Measurements from ENCODE around the gene GALNT9. TPM values are rescaled to one million over a fixed set of nuclear protein-coding genes. Genes with fewer than 3 reads are reported as not detected.

GALNT9 gene
- total RNA-seq, 1 donor from 2014 or later, result not detected

DNA sequence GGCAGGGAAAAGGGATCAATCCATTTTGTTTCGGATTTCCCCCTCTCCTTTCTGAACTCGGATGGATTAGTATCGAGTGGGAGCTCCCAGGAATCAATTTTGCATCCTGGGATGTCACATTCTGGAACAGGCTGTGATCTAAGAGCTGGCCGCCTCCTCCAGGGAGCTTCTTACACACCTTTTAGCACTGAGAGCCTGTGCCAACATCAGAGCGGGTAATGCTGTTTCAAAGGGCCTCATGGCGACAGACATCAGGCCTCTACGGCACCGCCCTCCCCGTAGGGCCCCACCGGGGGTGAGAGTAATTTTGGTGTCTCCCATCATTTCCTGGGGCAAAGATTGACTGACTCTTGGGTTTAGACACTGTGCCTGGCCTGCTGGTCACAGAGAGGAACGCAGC, 2.7 kb downstream of the GALNT9 start:
- Histone ChIP-seq H3K36me3 (no peaks in the 10 kb centered on the region), H3K4me2 (no peak overlapping the region), H3K27me3 (peaks cover 91% of the 10 kb centered on the region), H3K79me2 (ENCODE audit: low read depth) (no peaks in the 10 kb centered on the region), H3F3A (ENCODE audit: low read depth) (peaks cover 11% of the 10 kb centered on the region), H2AFZ (replicated peaks) (no peak overlapping the region), H3K27ac (no peak overlapping the region), H3K4me3 (no peak overlapping the region), H3K9me3 (ENCODE audit: low read depth) (no peaks in the 10 kb centered on the region), H4K20me1 (ENCODE audit: low read depth) (peaks cover 31% of the 10 kb centered on the region), H3K9ac (no peak overlapping the region), H3K4me1 (no peaks in the 10 kb centered on the region)
- DNase-seq (ENCODE audit: low spot score), result no peak
- peaks cover 17% of the 10 kb centered on the region for H3K4me1 Mint-ChIP-seq
- no peaks in the 10 kb centered on the region for H3K36me3 Mint-ChIP-seq
- peaks cover 4% of the 10 kb centered on the region for H3K9me3 Mint-ChIP-seq
- no peak for TF ChIP-seq EZH2 (IDR thresholded peaks at IDR 0.05)
- no peak for TF ChIP-seq EZH2phosphoT487 (IDR thresholded peaks at IDR 0.05)
- TF ChIP-seq, protein P1, sequence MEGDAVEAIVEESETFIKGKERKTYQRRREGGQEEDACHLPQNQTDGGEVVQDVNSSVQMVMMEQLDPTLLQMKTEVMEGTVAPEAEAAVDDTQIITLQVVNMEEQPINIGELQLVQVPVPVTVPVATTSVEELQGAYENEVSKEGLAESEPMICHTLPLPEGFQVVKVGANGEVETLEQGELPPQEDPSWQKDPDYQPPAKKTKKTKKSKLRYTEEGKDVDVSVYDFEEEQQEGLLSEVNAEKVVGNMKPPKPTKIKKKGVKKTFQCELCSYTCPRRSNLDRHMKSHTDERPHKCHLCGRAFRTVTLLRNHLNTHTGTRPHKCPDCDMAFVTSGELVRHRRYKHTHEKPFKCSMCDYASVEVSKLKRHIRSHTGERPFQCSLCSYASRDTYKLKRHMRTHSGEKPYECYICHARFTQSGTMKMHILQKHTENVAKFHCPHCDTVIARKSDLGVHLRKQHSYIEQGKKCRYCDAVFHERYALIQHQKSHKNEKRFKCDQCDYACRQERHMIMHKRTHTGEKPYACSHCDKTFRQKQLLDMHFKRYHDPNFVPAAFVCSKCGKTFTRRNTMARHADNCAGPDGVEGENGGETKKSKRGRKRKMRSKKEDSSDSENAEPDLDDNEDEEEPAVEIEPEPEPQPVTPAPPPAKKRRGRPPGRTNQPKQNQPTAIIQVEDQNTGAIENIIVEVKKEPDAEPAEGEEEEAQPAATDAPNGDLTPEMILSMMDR (IDR thresholded peaks at IDR 0.05), result no peak
- no peak overlapping the region for H3K4me3 Mint-ChIP-seq
- no peak overlapping the region for H3K27ac Mint-ChIP-seq
- H3K27me3 Mint-ChIP-seq (ENCODE audit: insufficient read depth, low read depth), result peaks cover 39% of the 10 kb centered on the region

DNA sequence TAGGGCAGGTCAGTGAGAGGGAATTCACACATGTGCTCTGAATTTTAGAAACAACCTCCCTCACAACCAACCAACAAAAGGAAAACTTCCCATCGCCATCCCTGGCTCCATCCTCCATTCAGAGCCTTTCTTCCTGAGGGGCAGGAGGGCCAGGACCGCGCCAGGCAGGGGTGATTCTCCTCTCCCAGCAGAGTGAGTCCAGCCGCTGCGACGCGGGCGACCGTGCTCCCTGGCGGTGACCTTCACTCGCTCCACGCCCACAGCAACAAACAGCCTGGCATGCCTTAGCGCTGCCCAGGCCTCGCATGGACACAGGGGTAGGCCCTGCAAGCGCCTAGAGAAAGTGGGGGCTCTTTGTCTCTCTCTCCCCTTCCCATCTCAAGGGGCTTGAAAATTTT, 3.7 kb downstream of the GALNT9 start:
- no peaks in the 10 kb centered on the region for H3K79me2 ChIP-seq (ENCODE audit: low read depth)
- no peaks in the 10 kb centered on the region for H3K4me1 ChIP-seq
- H4K20me1 ChIP-seq (ENCODE audit: low read depth), result peaks cover 31% of the 10 kb centered on the region
- Mint-ChIP-seq H3K4me3 (no peak overlapping the region), H3K27ac (no peak overlapping the region), H3K36me3 (no peaks in the 10 kb centered on the region), H3K9me3 (peaks cover 4% of the 10 kb centered on the region), H3K27me3 (ENCODE audit: insufficient read depth, low read depth) (peaks cover 38% of the 10 kb centered on the region), H3K4me1 (peaks cover 16% of the 10 kb centered on the region)
- no peak for DNase-seq (ENCODE audit: low spot score)
- H3K27ac ChIP-seq, result no peak overlapping the region
- H3K9ac ChIP-seq, result no peak overlapping the region
- no peak overlapping the region for H2AFZ ChIP-seq (replicated peaks)
- H3K4me3 ChIP-seq, result no peak overlapping the region
- peaks cover 6% of the 10 kb centered on the region for H3F3A ChIP-seq (ENCODE audit: low read depth)
- H3K4me2 ChIP-seq, result no peak overlapping the region
- TF ChIP-seq EZH2 (IDR thresholded peaks at IDR 0.05) (no peak), EZH2phosphoT487 (IDR thresholded peaks at IDR 0.05) (no peak)
- TF ChIP-seq, protein P1 (IDR thresholded peaks at IDR 0.05), result no peak
- peaks cover 82% of the 10 kb centered on the region for H3K27me3 ChIP-seq
- no peaks in the 10 kb centered on the region for H3K36me3 ChIP-seq
- no peaks in the 10 kb centered on the region for H3K9me3 ChIP-seq (ENCODE audit: low read depth)

DNA sequence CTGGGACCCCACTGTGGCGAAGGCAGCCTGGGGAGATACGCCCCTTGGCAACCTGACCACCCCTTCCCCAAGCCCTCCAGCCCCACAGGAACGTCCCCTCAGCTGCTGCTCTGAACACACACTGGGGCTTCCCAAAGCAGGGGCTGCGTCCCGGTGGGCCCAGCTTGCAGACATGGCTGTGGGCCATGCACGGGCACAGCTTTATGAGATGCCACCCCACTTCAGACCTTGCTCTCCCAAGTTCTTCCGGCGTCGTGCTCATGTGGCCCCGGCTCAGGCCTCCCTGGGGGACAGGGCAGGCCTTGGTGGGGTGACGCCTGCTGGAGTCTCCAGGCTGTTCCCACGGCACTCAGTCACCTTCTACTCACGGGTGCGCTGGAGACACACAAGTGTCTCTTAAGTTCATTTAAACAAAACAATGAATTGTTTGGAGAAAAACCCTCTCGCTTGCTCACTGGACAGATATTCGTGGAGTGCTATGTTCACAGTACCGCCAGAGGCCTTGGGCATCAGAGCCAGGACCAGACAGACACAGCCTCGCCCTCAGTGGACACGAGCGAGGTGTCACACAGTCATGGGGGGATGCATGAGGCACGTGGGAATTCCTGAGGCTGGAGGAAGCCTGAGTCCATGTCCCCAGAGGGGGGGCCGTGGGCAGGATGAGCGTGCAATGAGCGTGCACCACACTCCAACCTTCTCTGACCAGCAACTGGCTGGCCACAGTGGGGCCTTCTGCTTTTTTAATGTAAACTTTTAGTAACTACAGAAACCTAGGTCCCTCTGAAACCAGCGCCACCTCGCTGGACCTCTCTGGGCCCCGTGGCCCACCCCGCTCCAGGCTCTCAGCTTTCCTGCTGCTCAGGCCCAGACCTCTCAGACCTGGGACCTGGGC, 4.3 kb downstream of the GALNT9 start:
- TF ChIP-seq EZH2phosphoT487 (IDR thresholded peaks at IDR 0.05) (no peak), EZH2 (IDR thresholded peaks at IDR 0.05) (no peak)
- TF ChIP-seq, protein P1 (IDR thresholded peaks at IDR 0.05), result no peak
- Histone ChIP-seq H3K9ac (no peak overlapping the region), H3F3A (ENCODE audit: low read depth) (no peaks in the 10 kb centered on the region), H3K27ac (no peak overlapping the region), H4K20me1 (ENCODE audit: low read depth) (peaks cover 27% of the 10 kb centered on the region), H3K4me1 (no peaks in the 10 kb centered on the region), H3K4me3 (no peak overlapping the region), H2AFZ (replicated peaks) (no peak overlapping the region), H3K79me2 (ENCODE audit: low read depth) (no peaks in the 10 kb centered on the region), H3K4me2 (no peak overlapping the region), H3K27me3 (peaks cover 75% of the 10 kb centered on the region), H3K36me3 (no peaks in the 10 kb centered on the region), H3K9me3 (ENCODE audit: low read depth) (no peaks in the 10 kb centered on the region)
- Mint-ChIP-seq H3K9me3 (no peaks in the 10 kb centered on the region), H3K27ac (no peak overlapping the region), H3K4me3 (no peak overlapping the region), H3K36me3 (no peaks in the 10 kb centered on the region), H3K27me3 (ENCODE audit: insufficient read depth, low read depth) (peaks cover 32% of the 10 kb centered on the region), H3K4me1 (peaks cover 10% of the 10 kb centered on the region)
- DNase-seq (ENCODE audit: low spot score), result no peak
